ENCODE measurements around the gene DYSF.

DNA sequence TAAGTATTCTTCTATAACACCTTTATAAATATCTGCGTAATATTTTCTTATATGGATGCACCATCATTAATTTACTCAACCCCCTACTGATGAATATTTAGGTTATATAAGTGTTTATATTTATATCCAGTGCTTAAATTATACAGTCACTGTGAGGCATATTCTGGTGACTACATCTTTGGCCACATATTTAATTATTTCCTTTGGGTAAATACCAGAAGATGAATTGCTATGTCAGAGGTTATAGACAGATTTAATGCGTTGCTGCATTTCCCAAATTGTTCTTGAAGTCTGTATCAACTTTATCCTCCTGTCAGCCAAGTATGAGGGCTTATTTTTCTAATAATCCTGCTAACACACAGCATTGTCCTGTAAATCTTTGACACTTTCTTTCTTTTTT lies 18.7 kb downstream of the DYSF start:
- TF ChIP-seq, protein P1, sequence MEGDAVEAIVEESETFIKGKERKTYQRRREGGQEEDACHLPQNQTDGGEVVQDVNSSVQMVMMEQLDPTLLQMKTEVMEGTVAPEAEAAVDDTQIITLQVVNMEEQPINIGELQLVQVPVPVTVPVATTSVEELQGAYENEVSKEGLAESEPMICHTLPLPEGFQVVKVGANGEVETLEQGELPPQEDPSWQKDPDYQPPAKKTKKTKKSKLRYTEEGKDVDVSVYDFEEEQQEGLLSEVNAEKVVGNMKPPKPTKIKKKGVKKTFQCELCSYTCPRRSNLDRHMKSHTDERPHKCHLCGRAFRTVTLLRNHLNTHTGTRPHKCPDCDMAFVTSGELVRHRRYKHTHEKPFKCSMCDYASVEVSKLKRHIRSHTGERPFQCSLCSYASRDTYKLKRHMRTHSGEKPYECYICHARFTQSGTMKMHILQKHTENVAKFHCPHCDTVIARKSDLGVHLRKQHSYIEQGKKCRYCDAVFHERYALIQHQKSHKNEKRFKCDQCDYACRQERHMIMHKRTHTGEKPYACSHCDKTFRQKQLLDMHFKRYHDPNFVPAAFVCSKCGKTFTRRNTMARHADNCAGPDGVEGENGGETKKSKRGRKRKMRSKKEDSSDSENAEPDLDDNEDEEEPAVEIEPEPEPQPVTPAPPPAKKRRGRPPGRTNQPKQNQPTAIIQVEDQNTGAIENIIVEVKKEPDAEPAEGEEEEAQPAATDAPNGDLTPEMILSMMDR (optimal IDR thresholded peaks at IDR 0.05 in 1 of 3, IDR thresholded peaks at IDR 0.05 in 1 of 3, conservative IDR thresholded peaks at IDR 0.05 in 1 of 3; ENCODE audit: extremely low read depth in 1 of 3, insufficient read depth in 2 of 3, low read length in 3 of 3) = no peak
- no peak for TF ChIP-seq EZH2 (IDR thresholded peaks at IDR 0.05; ENCODE audit: low read length)

All from keratinocyte (primary cell).